H9 (cell line): Measurements from ENCODE around the gene HSD17B2. TPM values are rescaled to one million over a fixed set of nuclear protein-coding genes. Genes with fewer than 3 reads are reported as not detected.

Experiments
- DNase-seq: peaks from one replicate; pipeline ENCODE4 v3.0.0-alpha.2; 2017
- H2AFZ ChIP-seq: one replicate; pipeline ENCODE4 v1.6.1; 2013; ENCODE audit warnings: mild to moderate bottlenecking, low read length, control low read depth, moderate library complexity
- H2AK5ac ChIP-seq: 2 replicates; pipeline ENCODE4 v1.6.1; 2013; ENCODE audit warnings: low read length, control low read depth, mixed read lengths; ENCODE audit not compliant: insufficient read length
- H2BK120ac ChIP-seq: one replicate; pipeline ENCODE4 v1.6.1; 2013; ENCODE audit warnings: low read depth, mild to moderate bottlenecking, low read length, control low read depth, inconsistent platforms; ENCODE audit not compliant: poor library complexity, severe bottlenecking
- H2BK12ac ChIP-seq: 2 replicates; pipeline ENCODE4 v1.6.1; 2013; ENCODE audit warnings: low read length, control low read depth, mixed read lengths, low read depth; ENCODE audit not compliant: insufficient read length
- H2BK15ac ChIP-seq: 2 replicates; pipeline ENCODE4 v1.6.1; 2013; ENCODE audit warnings: low read depth, low read length, control low read depth
- H2BK20ac ChIP-seq: one replicate; pipeline ENCODE4 v1.6.1; 2013; ENCODE audit warnings: low read depth, mild to moderate bottlenecking, low read length, control low read depth, inconsistent platforms; ENCODE audit not compliant: poor library complexity, severe bottlenecking
- H2BK5ac ChIP-seq: 2 replicates; pipeline ENCODE4 v1.6.1; 2013; ENCODE audit warnings: low read length, control low read depth, mixed read lengths; ENCODE audit not compliant: insufficient read length
- H3K14ac ChIP-seq: 2 replicates; pipeline ENCODE4 v1.6.1; 2013; ENCODE audit warnings: low read length, control low read depth; ENCODE audit not compliant: insufficient read depth
- H3K18ac ChIP-seq: 2 replicates; pipeline ENCODE4 v1.6.1; 2013; ENCODE audit warnings: low read depth, mild to moderate bottlenecking, mixed read lengths, low read length, control low read depth; ENCODE audit not compliant: insufficient read length
- H3K23ac ChIP-seq: 2 replicates; pipeline ENCODE4 v1.6.1; 2013; ENCODE audit warnings: low read length, control low read depth, mixed read lengths, low read depth; ENCODE audit not compliant: insufficient read length
- H3K23me2 ChIP-seq: 2 replicates; pipeline ENCODE4 v1.6.1; 2013; ENCODE audit warnings: low read depth, mild to moderate bottlenecking, mixed read lengths, low read length, control low read depth; ENCODE audit not compliant: insufficient read length, poor library complexity, severe bottlenecking
- H3K27ac ChIP-seq: 2 replicates; pipeline ENCODE4 v1.5.1; 2013; ENCODE audit warnings: low read length, control low read depth, mixed read lengths, low read depth; ENCODE audit not compliant: insufficient read length
- H3K27me3 ChIP-seq: 2 replicates; pipeline ENCODE4 v1.6.1; 2013; ENCODE audit warnings: low read length, control low read depth, inconsistent platforms; ENCODE audit not compliant: insufficient read depth
- H3K4ac ChIP-seq: 2 replicates; pipeline ENCODE4 v1.6.1; 2013; ENCODE audit warnings: low read depth, mild to moderate bottlenecking, control low read depth, inconsistent platforms, low read length, moderate library complexity
- H3K4me1 ChIP-seq: 2 replicates; pipeline ENCODE4 v1.6.1; 2013; ENCODE audit warnings: low read length, control low read depth, inconsistent platforms; ENCODE audit not compliant: insufficient read depth
- H3K4me2 ChIP-seq: 2 replicates; pipeline ENCODE4 v1.6.1; 2013; ENCODE audit warnings: low read length, control low read depth, mixed read lengths; ENCODE audit not compliant: insufficient read length, insufficient read depth
- H3K56ac ChIP-seq: 2 replicates; pipeline ENCODE4 v1.6.1; 2013; ENCODE audit warnings: low read depth, mild to moderate bottlenecking, mixed read lengths, low read length, control low read depth; ENCODE audit not compliant: insufficient read length
- H3K79me1 ChIP-seq: 2 replicates; pipeline ENCODE4 v1.6.1; 2013; ENCODE audit warnings: low read depth, mild to moderate bottlenecking, moderate library complexity, low read length, control low read depth, inconsistent platforms; ENCODE audit not compliant: insufficient read depth, poor library complexity, severe bottlenecking
- H3K79me2 ChIP-seq: 2 replicates; pipeline ENCODE4 v1.6.1; 2013; ENCODE audit warnings: low read length, control low read depth, inconsistent platforms; ENCODE audit not compliant: insufficient read depth
- H3K9ac ChIP-seq: 2 replicates; pipeline ENCODE4 v1.6.1; 2013; ENCODE audit warnings: low read length, control low read depth, mixed read lengths; ENCODE audit not compliant: insufficient read length; ENCODE audit errors: extremely low read depth
- H3K9me3 ChIP-seq: one replicate; pipeline ENCODE4 v1.6.1; 2013; ENCODE audit warnings: low read depth, low read length, inconsistent platforms; ENCODE audit not compliant: control insufficient read depth
- H3T11ph ChIP-seq: one replicate; pipeline ENCODE4 v1.6.1; 2013; ENCODE audit warnings: mild to moderate bottlenecking, low read length, control low read depth, inconsistent platforms
- H4K20me1 ChIP-seq: one replicate; pipeline ENCODE4 v1.6.1; 2013; ENCODE audit not compliant: control insufficient read depth, insufficient read length, insufficient read depth
- H4K5ac ChIP-seq: 2 replicates; pipeline ENCODE4 v1.6.1; 2013; ENCODE audit warnings: low read depth, mild to moderate bottlenecking, mixed read lengths, low read length, control low read depth; ENCODE audit not compliant: insufficient read length
- H4K8ac ChIP-seq: replicated peaks from 2 replicates; pipeline ENCODE4 v1.6.1; 2013; ENCODE audit warnings: low read length, control low read depth, mixed read lengths, low read depth; ENCODE audit not compliant: insufficient read length
- H4K91ac ChIP-seq: 2 replicates; pipeline ENCODE4 v1.6.1; 2013; ENCODE audit warnings: low read depth, mild to moderate bottlenecking, moderate library complexity, mixed read lengths, low read length, control low read depth; ENCODE audit not compliant: insufficient read length
- H3K27ac Mint-ChIP-seq, 3 experiments: 2 replicates in 2 of 3; 3 replicates in 1 of 3; pipeline ENCODE4 v1.8.0; 2020 to 2021; ENCODE audit warnings: mixed read lengths in 3 of 3, mild to moderate bottlenecking in 1 of 3, moderate library complexity in 1 of 3
- H3K27me3 Mint-ChIP-seq: 2 replicates; pipeline ENCODE4 v1.8.0; 2021; ENCODE audit warnings: low read depth, mild to moderate bottlenecking, moderate library complexity, mixed read lengths
- H3K36me3 Mint-ChIP-seq, 3 experiments: 2 replicates in 2 of 3; 3 replicates in 1 of 3; pipeline ENCODE4 v1.8.0; 2020 to 2021; ENCODE audit warnings: low read depth in 3 of 3, mixed read lengths in 3 of 3; ENCODE audit not compliant: insufficient read depth in 1 of 3
- H3K4me1 Mint-ChIP-seq, 2 experiments: 2 replicates each; pipeline ENCODE4 v1.8.0; 2020; ENCODE audit warnings: mixed read lengths in 2 of 2
- H3K4me3 Mint-ChIP-seq, 2 experiments: 2 replicates in 1 of 2; 3 replicates in 1 of 2; pipeline ENCODE4 v1.8.0; 2020 to 2021; ENCODE audit warnings: mild to moderate bottlenecking in 2 of 2, mixed read lengths in 2 of 2, moderate library complexity in 1 of 2
- H3K9me3 Mint-ChIP-seq, 2 experiments: 2 replicates in 1 of 2; 3 replicates in 1 of 2; pipeline ENCODE4 v1.8.0; 2020; ENCODE audit warnings: mild to moderate bottlenecking in 2 of 2, mixed read lengths in 2 of 2, moderate library complexity in 1 of 2
- WGBS: extraction: QIAGEN DNeasy Blood & Tissue Kit; methylation state at CpG from one replicate; pipeline ENCODE4 v1.1.7; 2013; ENCODE audit warnings: missing lambda C conversion rate, low lambda C conversion rate, mixed read lengths; ENCODE audit not compliant: insufficient read length; ENCODE audit errors: extremely low coverage; 5-methylcytosine and 5-hydroxymethylcytosine counted together
- total RNA-seq: library from RNA; stranded (reverse); gene quantifications from 2 replicates; pipeline ENCODE4 v1.2.1, GENCODE V29; 2021
- TF ChIP-seq, protein P1 (sequence below): fragments of 200-600 bp; sonication (generic); conservative IDR thresholded peaks from 3 replicates; pipeline ENCODE4 v1.8.0; 2021; ENCODE audit warnings: antibody characterized with exemption, mild to moderate bottlenecking

Gene HSD17B2
- total RNA-seq, 1 experiment from 2014 or later: not detected

GRCh38 chr16:82041542-82041941 lies 6.5 kb downstream of the HSD17B2 start:
- WGBS: no CpG with 5 or more reads among the region's 4 CpGs
- Histone ChIP-seq H4K8ac (no peak overlapping the region), H3K23ac (no peak overlapping the region), H3K79me2 (no peaks in the 10 kb centered on the region), H2BK12ac (no peak overlapping the region), H3K14ac (no peak overlapping the region), H2BK120ac (no peak overlapping the region), H4K5ac (no peak overlapping the region), H4K20me1 (no peaks in the 10 kb centered on the region), H3K4me2 (no peak overlapping the region), H3K9ac (no peak overlapping the region), H3K4me1 (peaks cover 4% of the 10 kb centered on the region; the same call in 1 of the 2 replicates), H3K9me3 (no peaks in the 10 kb centered on the region), H3K27me3 (no peaks in the 10 kb centered on the region), H3T11ph (no peak overlapping the region), H2AK5ac (no peak overlapping the region), H2BK15ac (no peak overlapping the region), H2BK5ac (no peak overlapping the region), H4K91ac (no peak overlapping the region), H2AFZ (no peak overlapping the region), H3K79me1 (no peaks in the 10 kb centered on the region), H3K27ac (no peak overlapping the region), H3K56ac (no peak overlapping the region), H3K4ac (no peak overlapping the region), H2BK20ac (no peak overlapping the region), H3K23me2 (no peaks in the 10 kb centered on the region), H3K18ac (no peak overlapping the region)
- Mint-ChIP-seq H3K36me3 (no peaks in the 10 kb centered on the region), H3K27me3 (peaks cover 4% of the 10 kb centered on the region; the same call in 1 of the 2 replicates), H3K4me3 (no peak overlapping the region), H3K27ac (peak overlapping the region in 1 of 3 experiments; percentile 10; a peak in 1 of 7 replicates), H3K4me1 (peaks cover 6 to 9% of the 10 kb centered on the region in 2 experiments), H3K9me3 (no peaks in the 10 kb centered on the region)
- TF ChIP-seq, protein P1, sequence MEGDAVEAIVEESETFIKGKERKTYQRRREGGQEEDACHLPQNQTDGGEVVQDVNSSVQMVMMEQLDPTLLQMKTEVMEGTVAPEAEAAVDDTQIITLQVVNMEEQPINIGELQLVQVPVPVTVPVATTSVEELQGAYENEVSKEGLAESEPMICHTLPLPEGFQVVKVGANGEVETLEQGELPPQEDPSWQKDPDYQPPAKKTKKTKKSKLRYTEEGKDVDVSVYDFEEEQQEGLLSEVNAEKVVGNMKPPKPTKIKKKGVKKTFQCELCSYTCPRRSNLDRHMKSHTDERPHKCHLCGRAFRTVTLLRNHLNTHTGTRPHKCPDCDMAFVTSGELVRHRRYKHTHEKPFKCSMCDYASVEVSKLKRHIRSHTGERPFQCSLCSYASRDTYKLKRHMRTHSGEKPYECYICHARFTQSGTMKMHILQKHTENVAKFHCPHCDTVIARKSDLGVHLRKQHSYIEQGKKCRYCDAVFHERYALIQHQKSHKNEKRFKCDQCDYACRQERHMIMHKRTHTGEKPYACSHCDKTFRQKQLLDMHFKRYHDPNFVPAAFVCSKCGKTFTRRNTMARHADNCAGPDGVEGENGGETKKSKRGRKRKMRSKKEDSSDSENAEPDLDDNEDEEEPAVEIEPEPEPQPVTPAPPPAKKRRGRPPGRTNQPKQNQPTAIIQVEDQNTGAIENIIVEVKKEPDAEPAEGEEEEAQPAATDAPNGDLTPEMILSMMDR: no peak
- DNase-seq: no peak
